ENCODE measurements around the gene CA10. TPM values are rescaled to one million over a fixed set of nuclear protein-coding genes. Genes with fewer than 3 reads are reported as not detected.

CA10 gene
- total RNA-seq, 1 donor: not detected

- no peak for TF ChIP-seq CTCF (IDR thresholded peaks at IDR 0.05; ENCODE audit: insufficient read depth, low read depth, low read length)
- no peak for DNase-seq (ENCODE audit: low read depth)
- H3K4me3 ChIP-seq (ENCODE audit: low read depth, low read length): no peak overlapping the region
Measured at GRCh38 chr17:52156576-52157570, 1.6 kb downstream of the CA10 start.

- no peak for TF ChIP-seq CTCF (IDR thresholded peaks at IDR 0.05; ENCODE audit: insufficient read depth, low read depth, low read length)
- DNase-seq (ENCODE audit: low read depth): no peak
- H3K4me3 ChIP-seq (ENCODE audit: low read depth, low read length): no peak overlapping the region
Measured at GRCh38 chr17:52155301-52155700, 3.2 kb downstream of the CA10 start.

- H3K4me3 ChIP-seq (ENCODE audit: low read depth, low read length): no peak overlapping the region
- TF ChIP-seq CTCF (IDR thresholded peaks at IDR 0.05; ENCODE audit: insufficient read depth, low read depth, low read length): no peak
- no peak for DNase-seq (ENCODE audit: low read depth)
Measured at GRCh38 chr17:52154466-52154865, 4.0 kb downstream of the CA10 start.

GRCh38 chr17:52150935-52151334 is 7.6 kb downstream of the CA10 start:
- no peak for TF ChIP-seq CTCF (IDR thresholded peaks at IDR 0.05; ENCODE audit: insufficient read depth, low read depth, low read length)
- no peak overlapping the region for H3K4me3 ChIP-seq (ENCODE audit: low read depth, low read length)
- no peak for DNase-seq (ENCODE audit: low read depth)

- no peak for DNase-seq (ENCODE audit: low read depth)
- no peak for TF ChIP-seq CTCF (IDR thresholded peaks at IDR 0.05; ENCODE audit: insufficient read depth, low read depth, low read length)
- no peak overlapping the region for H3K4me3 ChIP-seq (ENCODE audit: low read depth, low read length)
Measured at GRCh38 chr17:52149626-52150025, 8.9 kb downstream of the CA10 start.

- no peak for TF ChIP-seq CTCF (IDR thresholded peaks at IDR 0.05; ENCODE audit: insufficient read depth, low read depth, low read length)
- DNase-seq (ENCODE audit: low read depth): no peak
- H3K4me3 ChIP-seq (ENCODE audit: low read depth, low read length): no peak overlapping the region
Measured at GRCh38 chr17:52148969-52149351, 9.6 kb downstream of the CA10 start.
